Heart left ventricle (tissue), 13 donors: ENCODE data around the gene TRIM8.

Experiments used
- CTCF ChIP-seq, 12 donors: fragments of 200-600 bp; sonication (generic) in 4 of 12; IDR thresholded peaks; one replicate each; pipeline versions ENCODE4 v1.5.0 to v1.8.0; 2018 to 2022; ENCODE audit warnings: antibody characterized with exemption in 12 of 12, mild to moderate bottlenecking in 5 of 12
- POLR2A ChIP-seq, 2 donors: fragments of 450-650 bp; IDR thresholded peaks; one replicate each; pipeline ENCODE4 v1.6.1; 2017; ENCODE audit warnings: antibody characterized with exemption in 2 of 2, mild to moderate bottlenecking in 2 of 2, moderate library complexity in 2 of 2
- donor health status: ischemic (EF 13 %, LVEDD 7.1; RV severe dilation, severe dysfunction).
- donor health status: DM: no; HTN: yes; CAD: no.
- donor health status: DM: no; HTN: no; CAD: no.
- donor health status: ischemic (EF 25% LVEDD 6.9; RV normal size, moderate dysfunction).
- donor health status: ischemic (EF 25% LVEDD 5.7; RV mildly dilated, moderate dysfunction).
- donor health status: ischemic (EF 35%, LVEDD 5.7; RV mildly dilated, moderate dysfunction).
- donor health status: nonischemic (EF 11% LVEDD 7.7; RV severe dilation, severe dysfunction).
- donor health status: DM: yes; HTN: yes; CAD: no.
- donor health status: PGD.
- donor health status: ischemic (EF 29% LVEDD 5.4; RV normal size, mild dysfunction).
- donor health status: nonischemic (EF 23%, LVEDD 6.1; RV moderate dilation, normal function).

DNA sequence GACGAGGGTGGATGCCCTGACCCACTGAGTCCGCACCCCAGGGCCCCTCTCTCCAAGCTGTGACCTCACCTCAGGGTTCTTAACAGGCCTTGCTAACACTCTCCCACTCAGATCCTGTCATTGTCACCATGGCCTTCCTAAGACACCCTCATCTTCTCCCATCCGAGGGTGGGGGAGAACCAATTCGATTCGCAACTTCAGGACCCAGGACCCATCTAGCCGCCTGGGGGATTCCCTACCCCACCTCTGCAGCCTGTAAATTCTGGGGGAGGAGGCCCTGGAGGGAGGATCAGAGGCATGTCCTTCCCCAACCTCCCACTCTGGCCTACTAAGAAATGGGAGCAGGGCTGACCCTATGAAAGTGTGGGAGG lies 17.4 kb downstream of the TRIM8 start:
- no peak for TF ChIP-seq POLR2A (IDR thresholded peaks at IDR 0.05)
- no peak for TF ChIP-seq CTCF (IDR thresholded peaks at IDR 0.05)
